Natural killer cell treated with Interleukin-12 subunit alpha and Interleukin-12 subunit beta and Interleukin-15 and Interleukin-18, amount 100 ng/mL, for 72 hours (primary cell): ENCODE measurements around the gene FGF4. TPM values are rescaled to one million over a fixed set of nuclear protein-coding genes. Genes with fewer than 3 reads are reported as not detected.

Experiments
- ATAC-seq, 2 donors: fragments of 150-1000 bp; cut with Tn5 transposase in 1 of 2; sonication (Bioruptor Pico), chemical (Tn5 transposase) in 1 of 2; 2 replicates each; pipeline ENCODE4 v1.10.0; 2021
- DNase-seq: peaks from one replicate; pipeline ENCODE4 v3.0.0; 2022; ENCODE audit warnings: low spot score
- H3K27ac Mint-ChIP-seq, 2 donors: 1 replicate in 1 of 2; 2 replicates in 1 of 2; pipeline ENCODE4 v1.8.0; 2022; ENCODE audit warnings: mixed read lengths in 2 of 2, mild to moderate bottlenecking in 1 of 2, moderate library complexity in 1 of 2
- H3K27me3 Mint-ChIP-seq, 2 donors: 1 replicate in 1 of 2; 2 replicates in 1 of 2; pipeline ENCODE4 v1.8.0; 2022; ENCODE audit warnings: mixed read lengths in 2 of 2
- H3K36me3 Mint-ChIP-seq: one replicate; pipeline ENCODE4 v1.8.0; 2022; ENCODE audit warnings: mixed read lengths
- H3K4me1 Mint-ChIP-seq, 2 donors: 1 replicate in 1 of 2; 2 replicates in 1 of 2; pipeline ENCODE4 v1.8.0; 2022; ENCODE audit warnings: low read depth in 2 of 2, mixed read lengths in 2 of 2, mild to moderate bottlenecking in 1 of 2
- H3K4me3 Mint-ChIP-seq: one replicate; pipeline ENCODE4 v1.8.0; 2022; ENCODE audit warnings: mixed read lengths
- H3K9me3 Mint-ChIP-seq: 2 replicates; pipeline ENCODE4 v1.8.0; 2022; ENCODE audit warnings: mixed read lengths
- total RNA-seq, 2 donors: library from RNA; stranded (reverse); gene quantifications; one replicate each; pipeline ENCODE4 v1.2.3, GENCODE V29; 2022

The FGF4 gene
- total RNA-seq, 2 donors from 2014 or later: not detected

- H3K27ac Mint-ChIP-seq: no peak overlapping the region
- H3K4me1 Mint-ChIP-seq: peaks cover 0 to 6% of the 10 kb centered on the region in 2 donors
- H3K4me3 Mint-ChIP-seq: no peak overlapping the region
- no peaks in the 10 kb centered on the region for H3K36me3 Mint-ChIP-seq
- DNase-seq (no peak), ATAC-seq (no peak)
- no peaks in the 10 kb centered on the region for H3K9me3 Mint-ChIP-seq
- H3K27me3 Mint-ChIP-seq: peaks cover 16 to 21% of the 10 kb centered on the region in 2 donors
These were observed 39.3 kb upstream of the FGF4 start for GRCh38 chr11:69814411-69814810.

- H3K27me3 Mint-ChIP-seq: peaks cover 19 to 22% of the 10 kb centered on the region in 2 donors
- no peak overlapping the region for H3K27ac Mint-ChIP-seq
- H3K4me3 Mint-ChIP-seq: no peak overlapping the region
- H3K9me3 Mint-ChIP-seq: no peaks in the 10 kb centered on the region
- peaks cover 0 to 6% of the 10 kb centered on the region in 2 donors for H3K4me1 Mint-ChIP-seq
- ATAC-seq (no peak), DNase-seq (no peak)
- H3K36me3 Mint-ChIP-seq: no peaks in the 10 kb centered on the region
These were observed 38.7 kb upstream of the FGF4 start for GRCh38 chr11:69813839-69814238.

GRCh38 chr11:69812946-69813345, 37.8 kb upstream of the FGF4 start:
- Mint-ChIP-seq H3K36me3 (no peaks in the 10 kb centered on the region), H3K27ac (no peak overlapping the region), H3K9me3 (no peaks in the 10 kb centered on the region), H3K27me3 (peaks cover 22 to 23% of the 10 kb centered on the region in 2 donors), H3K4me3 (no peak overlapping the region), H3K4me1 (peaks cover 0 to 6% of the 10 kb centered on the region in 2 donors)
- DNase-seq (no peak), ATAC-seq (no peak)

GRCh38 chr11:69812256-69812655, 37.1 kb upstream of the FGF4 start:
- ATAC-seq: no peak
- peaks cover 22 to 30% of the 10 kb centered on the region in 2 donors for H3K27me3 Mint-ChIP-seq
- peaks cover 0 to 6% of the 10 kb centered on the region in 2 donors for H3K4me1 Mint-ChIP-seq
- no peak overlapping the region for H3K27ac Mint-ChIP-seq
- no peak for DNase-seq
- H3K9me3 Mint-ChIP-seq: no peaks in the 10 kb centered on the region
- no peaks in the 10 kb centered on the region for H3K36me3 Mint-ChIP-seq
- H3K4me3 Mint-ChIP-seq: no peak overlapping the region

GRCh38 chr11:69811431-69811830, 36.3 kb upstream of the FGF4 start:
- no peak for DNase-seq
- H3K36me3 Mint-ChIP-seq: no peaks in the 10 kb centered on the region
- H3K9me3 Mint-ChIP-seq: no peaks in the 10 kb centered on the region
- peaks cover 0 to 6% of the 10 kb centered on the region in 2 donors for H3K4me1 Mint-ChIP-seq
- peaks cover 23 to 31% of the 10 kb centered on the region in 2 donors for H3K27me3 Mint-ChIP-seq
- H3K27ac Mint-ChIP-seq: no peak overlapping the region
- H3K4me3 Mint-ChIP-seq: no peak overlapping the region
- no peak for ATAC-seq

- H3K4me3 Mint-ChIP-seq: no peak overlapping the region
- H3K4me1 Mint-ChIP-seq: peaks cover 0 to 6% of the 10 kb centered on the region in 2 donors
- ATAC-seq (peak in 1 of 2 donors; percentile 2), DNase-seq (no peak)
- peaks cover 16 to 31% of the 10 kb centered on the region in 2 donors for H3K27me3 Mint-ChIP-seq
- H3K36me3 Mint-ChIP-seq: no peaks in the 10 kb centered on the region
- H3K9me3 Mint-ChIP-seq: no peaks in the 10 kb centered on the region
- no peak overlapping the region for H3K27ac Mint-ChIP-seq
These were observed 35.4 kb upstream of the FGF4 start for GRCh38 chr11:69810289-69811118.

- H3K4me3 Mint-ChIP-seq: no peak overlapping the region
- DNase-seq (no peak), ATAC-seq (no peak)
- H3K4me1 Mint-ChIP-seq: peaks cover 0 to under 1% of the 10 kb centered on the region in 2 donors
- peaks cover 10 to 24% of the 10 kb centered on the region in 2 donors for H3K27me3 Mint-ChIP-seq
- no peak overlapping the region for H3K27ac Mint-ChIP-seq
- no peaks in the 10 kb centered on the region for H3K36me3 Mint-ChIP-seq
- H3K9me3 Mint-ChIP-seq: no peaks in the 10 kb centered on the region
These were observed 33.5 kb upstream of the FGF4 start for GRCh38 chr11:69808667-69809086.

- Mint-ChIP-seq H3K27me3 (peaks cover 12 to 21% of the 10 kb centered on the region in 2 donors), H3K9me3 (no peaks in the 10 kb centered on the region), H3K4me1 (no peaks in the 10 kb centered on the region), H3K36me3 (no peaks in the 10 kb centered on the region), H3K27ac (no peak overlapping the region), H3K4me3 (no peak overlapping the region)
- no peak for DNase-seq
- ATAC-seq: no peak
These were observed 32.1 kb upstream of the FGF4 start for GRCh38 chr11:69807106-69807815.

GRCh38 chr11:69804769-69805508, 29.8 kb upstream of the FGF4 start:
- no peak for DNase-seq
- Mint-ChIP-seq H3K4me3 (no peak overlapping the region), H3K4me1 (no peaks in the 10 kb centered on the region), H3K36me3 (no peaks in the 10 kb centered on the region), H3K27ac (no peak overlapping the region), H3K9me3 (no peaks in the 10 kb centered on the region), H3K27me3 (peaks cover 9 to 21% of the 10 kb centered on the region in 2 donors)
- ATAC-seq: no peak

GRCh38 chr11:69803604-69804218, 28.6 kb upstream of the FGF4 start:
- Mint-ChIP-seq H3K27me3 (peaks cover 4 to 13% of the 10 kb centered on the region in 2 donors), H3K4me3 (no peak overlapping the region), H3K4me1 (no peaks in the 10 kb centered on the region), H3K9me3 (no peaks in the 10 kb centered on the region), H3K36me3 (no peaks in the 10 kb centered on the region), H3K27ac (no peak overlapping the region)
- no peak for ATAC-seq
- DNase-seq: no peak

GRCh38 chr11:69803022-69803421, 27.9 kb upstream of the FGF4 start:
- no peak for DNase-seq
- Mint-ChIP-seq H3K36me3 (no peaks in the 10 kb centered on the region), H3K4me3 (no peak overlapping the region), H3K27me3 (peaks cover 4 to 9% of the 10 kb centered on the region in 2 donors), H3K4me1 (no peaks in the 10 kb centered on the region), H3K27ac (no peak overlapping the region), H3K9me3 (no peaks in the 10 kb centered on the region)
- ATAC-seq: no peak

GRCh38 chr11:69802590-69802989, 27.4 kb upstream of the FGF4 start:
- Mint-ChIP-seq H3K9me3 (no peaks in the 10 kb centered on the region), H3K4me3 (no peak overlapping the region), H3K4me1 (no peaks in the 10 kb centered on the region), H3K27ac (no peak overlapping the region), H3K27me3 (peaks cover 4 to 5% of the 10 kb centered on the region in 2 donors), H3K36me3 (no peaks in the 10 kb centered on the region)
- no peak for DNase-seq
- ATAC-seq: no peak

- Mint-ChIP-seq H3K4me3 (no peak overlapping the region), H3K27ac (no peak overlapping the region), H3K36me3 (no peaks in the 10 kb centered on the region), H3K27me3 (peaks cover 0 to 4% of the 10 kb centered on the region in 2 donors), H3K4me1 (no peaks in the 10 kb centered on the region), H3K9me3 (no peaks in the 10 kb centered on the region)
- DNase-seq: no peak
- ATAC-seq: no peak
These were observed 26.6 kb upstream of the FGF4 start for GRCh38 chr11:69801513-69802335.
